Lung microvascular endothelial cell (primary cell): ENCODE measurements around the gene SMIM12. TPM values are rescaled to one million over a fixed set of nuclear protein-coding genes. Genes with fewer than 3 reads are reported as not detected.
A peak's percentile ranks its signal among the peaks of the same experiment; 100 is the strongest.

Experiments
- DNase-seq, 2 donors: peaks; one replicate each; pipeline versions ENCODE4 v3.0.0 to v3.0.0-alpha.2; 2010; ENCODE audit warnings: low read depth in 2 of 2
- total RNA-seq: library from RNA; depleted of rRNA; stranded (reverse); fragments of >200 nt; gene quantifications from 2 replicates; pipeline ENCODE4 v1.2.1, GENCODE V29; 2014

Gene SMIM12
- total RNA-seq, 1 donor from 2014 or later = 40.3 TPM

GRCh38 chr1:34874296-34874952 is 14.9 kb upstream of the SMIM12 start:
- DNase-seq = no peak

DNA sequence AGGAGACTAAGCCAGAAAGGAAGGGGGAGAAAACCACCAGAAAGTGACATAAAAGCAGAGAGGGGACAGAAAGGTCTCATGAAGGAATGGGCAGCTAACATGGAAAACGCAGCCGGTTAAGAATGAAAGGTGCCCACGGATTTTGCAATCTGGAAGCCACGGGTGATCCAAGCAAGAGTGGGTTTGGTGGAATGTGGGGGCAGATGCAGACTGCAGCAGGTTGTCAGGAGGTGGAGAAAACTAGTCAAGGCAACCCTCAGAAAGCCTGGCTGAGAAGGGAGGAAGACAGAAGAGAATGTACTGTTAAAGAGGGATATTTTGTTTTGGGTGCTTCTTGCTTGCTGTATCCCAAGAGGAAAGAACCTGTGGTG is 12.6 kb upstream of the SMIM12 start:
- DNase-seq = no peak

- no peak for DNase-seq
These were observed 12.0 kb upstream of the SMIM12 start for GRCh38 chr1:34871443-34872132.

DNA sequence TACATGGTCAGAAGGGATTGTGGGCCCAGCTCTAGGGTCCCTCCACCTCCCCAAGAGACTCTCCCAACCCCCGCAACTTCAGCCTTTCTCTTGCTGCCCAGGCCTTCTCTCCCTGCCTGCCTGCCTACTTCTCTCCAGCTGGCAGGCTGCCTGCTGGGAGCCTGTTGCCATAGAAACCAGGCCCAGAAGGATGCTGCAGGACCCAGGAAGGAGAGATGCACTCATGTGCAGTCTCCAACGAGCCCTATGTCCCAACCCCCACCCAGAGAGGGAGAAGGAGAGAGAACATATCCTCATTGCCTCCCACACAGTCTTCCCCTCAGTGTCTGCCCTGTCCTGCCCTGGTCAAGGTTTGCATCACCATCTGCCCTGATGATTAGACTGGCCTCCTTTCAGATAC is 10.8 kb upstream of the SMIM12 start:
- no peak for DNase-seq

DNA sequence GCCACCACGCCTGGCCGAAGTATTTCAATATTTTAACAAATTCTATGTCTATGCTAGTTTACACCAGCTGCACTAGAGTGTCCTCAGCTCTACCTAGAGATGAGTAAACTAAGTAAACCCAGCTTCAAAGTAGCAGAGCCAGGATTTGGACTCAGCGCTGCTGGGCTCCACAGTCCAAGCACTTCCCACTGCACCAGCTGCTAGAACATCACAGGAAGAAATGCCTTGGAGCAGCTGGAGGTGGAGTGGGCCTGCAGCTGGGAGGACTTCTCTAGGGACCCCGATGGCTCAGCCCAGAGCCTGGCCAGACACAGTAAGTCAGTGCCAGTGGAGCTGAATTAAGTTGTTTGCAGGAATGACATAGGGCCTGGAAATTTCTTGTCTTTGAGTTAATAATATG is 10.2 kb upstream of the SMIM12 start:
- no peak for DNase-seq

DNA sequence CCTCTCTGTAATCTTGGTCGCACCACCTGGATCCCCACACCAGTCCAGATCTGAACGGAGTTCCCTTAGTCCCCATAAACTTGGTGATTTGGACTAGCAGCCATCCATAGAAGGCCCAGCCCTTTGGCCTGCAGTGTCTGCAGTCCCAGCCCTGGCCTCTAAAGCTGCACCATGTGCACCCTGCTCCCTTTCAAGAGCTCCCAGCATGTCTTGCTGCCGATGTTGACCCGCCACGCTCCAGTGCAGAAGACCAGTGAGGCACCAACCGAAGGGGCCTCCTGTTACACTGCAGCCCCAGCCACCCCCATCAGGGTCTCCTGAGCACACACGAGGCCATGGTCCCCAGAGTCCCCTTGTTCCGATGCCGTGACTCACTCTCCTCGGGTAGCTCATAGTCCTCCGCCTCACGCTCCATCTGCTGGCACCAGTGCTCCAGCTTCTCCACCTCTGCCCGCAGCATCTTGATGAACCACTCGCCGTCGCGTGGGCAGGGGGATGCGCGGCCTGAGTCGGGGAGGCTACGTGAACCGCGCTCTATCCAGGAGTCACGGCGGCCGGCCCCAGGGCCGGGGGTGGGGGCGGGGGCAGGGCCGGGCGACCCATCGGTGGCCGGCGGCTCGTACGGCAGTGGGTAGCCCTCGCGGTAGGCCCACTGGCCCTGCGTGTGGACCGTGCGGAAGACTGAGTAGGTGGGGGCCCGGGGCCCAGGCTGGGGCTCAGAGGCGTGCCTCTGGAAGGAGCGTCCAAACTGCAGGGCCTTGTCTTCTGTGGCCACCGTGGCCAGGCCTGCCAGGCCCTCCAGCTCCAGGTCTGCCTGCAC is 8.9 kb upstream of the SMIM12 start:
- DNase-seq = no peak

GRCh38 chr1:34867415-34867814 is 7.9 kb upstream of the SMIM12 start:
- DNase-seq = no peak

- DNase-seq = no peak
These were observed 7.2 kb upstream of the SMIM12 start for GRCh38 chr1:34866762-34867109.

DNA sequence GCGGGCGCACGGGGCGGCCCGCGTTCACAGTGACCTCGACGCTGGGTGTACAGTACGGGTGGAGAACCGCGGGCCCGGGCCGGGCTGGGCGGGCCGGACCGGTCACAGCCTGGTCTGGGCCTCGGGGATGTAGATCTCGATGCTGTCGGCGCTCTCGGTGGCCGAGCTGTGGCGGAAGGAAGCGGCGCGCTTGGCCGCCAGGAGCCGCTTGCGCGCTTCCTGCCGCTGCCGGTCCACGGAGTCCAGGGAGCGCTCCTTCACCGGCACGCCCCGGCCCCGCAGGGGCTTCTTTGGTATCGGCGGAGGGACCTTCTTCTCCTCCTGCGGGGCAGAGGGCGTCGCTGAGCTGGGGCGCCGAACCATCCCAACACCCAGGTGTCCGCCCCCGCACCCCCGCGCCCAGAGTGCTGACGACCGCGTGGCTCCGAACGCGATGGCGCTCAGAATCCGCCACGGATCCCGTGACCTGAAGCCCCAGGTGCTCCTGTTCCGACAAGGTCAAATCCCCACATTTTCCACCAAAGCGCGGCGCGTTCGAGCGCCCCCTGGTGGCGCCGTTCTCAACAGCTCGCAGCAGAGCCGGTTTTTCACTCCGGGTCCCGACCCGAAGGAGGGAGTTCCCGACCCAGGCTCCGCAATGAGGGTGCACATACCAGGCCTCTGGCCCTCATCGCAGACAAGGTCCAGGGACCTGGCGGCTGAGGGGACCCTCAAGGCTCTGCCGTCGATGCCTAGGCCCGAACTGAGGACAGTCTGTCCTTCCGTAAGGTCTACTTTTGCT is 6.6 kb upstream of the SMIM12 start:
- DNase-seq = peak; percentile 66 to 74

GRCh38 chr1:34865573-34865972 is 6.0 kb upstream of the SMIM12 start:
- DNase-seq = no peak

DNA sequence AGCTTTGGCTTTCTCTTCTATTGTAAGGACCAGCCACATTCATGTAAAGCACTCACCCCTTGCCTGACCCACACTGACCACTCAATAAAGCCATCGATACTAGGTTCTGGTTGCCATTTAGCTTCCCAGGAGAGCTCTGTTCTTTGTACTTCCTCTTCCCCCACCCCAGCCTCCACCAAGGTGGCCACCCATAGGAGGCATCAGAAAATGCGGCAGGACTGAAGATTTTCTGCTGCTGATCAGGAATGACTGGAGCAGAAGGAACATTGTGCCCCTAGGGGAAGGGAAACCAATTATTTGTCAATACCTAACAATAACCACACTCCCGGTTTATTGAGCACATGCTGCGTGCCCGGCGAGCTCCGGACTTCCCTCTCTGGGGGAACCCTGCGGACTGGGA is 5.2 kb upstream of the SMIM12 start:
- DNase-seq = no peak

- no peak for DNase-seq
These were observed 4.0 kb upstream of the SMIM12 start for GRCh38 chr1:34863501-34863900.

- peak; percentile 78 to 85 for DNase-seq
These were observed 576 bp downstream of the SMIM12 start for GRCh38 chr1:34858901-34859445.

DNA sequence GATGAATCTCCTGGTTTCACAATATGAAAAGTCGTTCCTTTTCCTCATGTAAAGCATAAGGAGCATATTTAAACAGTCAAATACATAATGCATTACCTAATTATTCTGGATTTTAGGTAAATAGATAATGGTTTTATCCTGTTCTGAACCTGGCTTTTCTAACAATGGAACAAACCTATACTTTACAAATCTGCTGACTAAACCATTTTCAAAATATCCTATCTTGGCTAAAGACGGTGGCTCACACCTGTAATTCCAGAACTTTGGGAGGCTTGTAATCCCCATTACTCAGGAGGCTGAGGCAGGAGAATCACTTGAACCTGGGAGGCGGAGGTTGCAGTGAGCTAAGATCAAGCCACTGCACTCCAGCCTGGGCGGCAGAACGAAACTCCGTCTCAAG is 2.9 kb downstream of the SMIM12 start:
- DNase-seq = no peak

DNA sequence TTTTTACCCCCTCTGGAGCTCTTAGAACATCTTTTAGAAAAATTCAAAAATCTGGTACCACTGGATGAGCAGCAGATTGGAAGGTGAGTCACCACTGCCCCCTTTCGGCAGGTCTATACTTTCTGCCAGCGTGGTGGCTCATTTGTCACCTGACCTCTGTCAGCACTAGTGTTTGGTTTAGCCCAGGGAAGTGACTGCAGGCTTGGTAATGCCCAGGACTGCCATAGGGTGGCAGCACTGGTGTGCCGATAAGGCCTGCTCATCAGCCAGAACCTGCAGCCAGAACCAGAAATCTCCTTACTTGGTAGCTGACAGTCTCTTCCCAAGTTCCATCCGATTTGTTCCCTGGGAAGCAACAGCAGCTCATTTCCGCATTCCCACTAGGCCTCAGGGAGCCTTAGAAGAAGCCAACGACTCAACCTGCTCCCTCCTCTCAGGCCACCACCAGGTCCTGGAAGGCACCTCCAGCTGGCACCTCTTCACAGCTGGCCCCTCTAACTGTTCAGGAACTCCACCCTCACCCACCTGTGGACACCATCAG is 6.8 kb downstream of the SMIM12 start:
- peak; percentile 97 to 99 for DNase-seq

DNA sequence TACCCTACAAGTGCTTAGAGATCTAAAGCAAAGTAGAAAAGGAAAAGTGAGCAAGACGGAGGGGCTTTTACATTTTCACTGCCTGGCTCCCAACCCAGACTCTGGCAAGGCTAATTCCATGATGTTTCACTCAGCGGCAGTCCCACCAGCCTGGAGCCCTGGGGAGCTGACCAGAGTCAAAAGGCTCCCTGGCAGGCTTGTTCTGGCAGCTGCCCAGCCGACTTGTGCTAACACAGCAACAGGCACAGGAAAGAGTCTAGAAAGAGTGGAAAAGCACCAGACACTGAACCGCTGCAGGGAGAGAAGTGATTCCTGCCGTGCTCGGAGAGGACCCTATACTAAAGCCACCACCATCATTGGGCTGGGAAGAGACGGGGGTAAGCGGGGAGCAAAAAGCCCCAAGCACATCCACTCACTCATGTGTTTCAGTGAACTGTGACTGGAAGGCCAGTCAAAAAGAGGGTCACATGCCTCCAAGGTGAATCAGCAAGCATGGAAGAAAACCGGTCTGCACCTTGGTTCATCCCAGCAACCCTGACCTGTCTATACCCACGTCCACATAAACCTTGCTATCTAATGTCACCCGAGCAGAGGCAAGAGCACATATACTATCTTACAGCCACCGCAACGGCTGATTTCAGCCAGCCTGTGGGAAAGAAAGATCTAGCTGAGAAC is 8.0 kb downstream of the SMIM12 start:
- peak; percentile 56 to 91 for DNase-seq

- DNase-seq = no peak
These were observed 9.2 kb downstream of the SMIM12 start for GRCh38 chr1:34850382-34850781.

- DNase-seq = peak in 1 of 2 donors; percentile 52
These were observed 12.5 kb downstream of the SMIM12 start for GRCh38 chr1:34847094-34847493.

- no peak for DNase-seq
These were observed 13.3 kb downstream of the SMIM12 start for GRCh38 chr1:34846265-34846664.

- DNase-seq = no peak
These were observed 14.2 kb downstream of the SMIM12 start for GRCh38 chr1:34845131-34845901.
